ENCODE data around the gene CBL. TPM values are rescaled to one million over a fixed set of nuclear protein-coding genes. Genes with fewer than 3 reads are reported as not detected.

Gene CBL
- total RNA-seq, 1 experiment from 2014 or later: 52.7 TPM

- Mint-ChIP-seq H3K4me1 (ENCODE audit: low read depth, unreplicated experiment) (peaks cover 25% of the 10 kb centered on the region), H3K27me3 (ENCODE audit: insufficient read depth, unreplicated experiment) (no peaks in the 10 kb centered on the region), H3K27ac (ENCODE audit: unreplicated experiment) (no peak overlapping the region), H3K4me3 (ENCODE audit: unreplicated experiment) (no peak overlapping the region), H3K9me3 (ENCODE audit: unreplicated experiment) (no peaks in the 10 kb centered on the region), H3K36me3 (ENCODE audit: insufficient read depth, unreplicated experiment) (no peaks in the 10 kb centered on the region)
- CTCF ChIA-PET: no interaction called here
- Histone ChIP-seq H3K4me3 (ENCODE audit: low read depth, low read length) (no peak overlapping the region), H3K9me3 (no peaks in the 10 kb centered on the region), H3K36me3 (ENCODE audit: control insufficient read depth, insufficient read depth, low read length) (no peaks in the 10 kb centered on the region), H3K27me3 (replicated peaks; ENCODE audit: control insufficient read depth, insufficient read depth, low read length) (no peaks in the 10 kb centered on the region), H3K4me1 (peaks cover 30% of the 10 kb centered on the region)
- no TSS peak for BruUV-seq (replicated peaks)
- POLR2A ChIA-PET: interaction anchor here (0.6 kb wide), 1 partner anchor 94 kb away, joined by 4 read pairs; no protein-coding TSS in a partner anchor
- TF ChIP-seq CTCF (IDR thresholded peaks at IDR 0.05; ENCODE audit: insufficient read depth in 1 of 2, low read depth in 1 of 2, low read length in 1 of 2, severe bottlenecking in 1 of 2, unreplicated experiment in 1 of 2): no peak
- intact Hi-C loops (cut with micrococcal nuclease; ENCODE audit: unreplicated experiment): no loop called here
- DNase-seq: no peak
These were observed 18.8 kb upstream of the CBL start for GRCh38 chr11:119187123-119187892.

- H3K9me3 Mint-ChIP-seq (ENCODE audit: unreplicated experiment): no peaks in the 10 kb centered on the region
- CTCF ChIA-PET: no interaction called here
- intact Hi-C loops (cut with micrococcal nuclease; ENCODE audit: unreplicated experiment): no loop called here
- no peak overlapping the region for H3K27ac Mint-ChIP-seq (ENCODE audit: unreplicated experiment)
- H3K27me3 ChIP-seq (replicated peaks; ENCODE audit: control insufficient read depth, insufficient read depth, low read length): no peaks in the 10 kb centered on the region
- peaks cover 30% of the 10 kb centered on the region for H3K4me1 ChIP-seq
- H3K36me3 Mint-ChIP-seq (ENCODE audit: insufficient read depth, unreplicated experiment): no peaks in the 10 kb centered on the region
- DNase-seq: no peak
- H3K4me3 Mint-ChIP-seq (ENCODE audit: unreplicated experiment): no peak overlapping the region
- H3K4me3 ChIP-seq (ENCODE audit: low read depth, low read length): no peak overlapping the region
- H3K36me3 ChIP-seq (ENCODE audit: control insufficient read depth, insufficient read depth, low read length): no peaks in the 10 kb centered on the region
- POLR2A ChIA-PET: interaction anchor here (0.6 kb wide), 1 partner anchor 93 kb away, joined by 4 read pairs; no protein-coding TSS in a partner anchor
- H3K9me3 ChIP-seq: no peaks in the 10 kb centered on the region
- BruUV-seq (replicated peaks): no TSS peak
- H3K27me3 Mint-ChIP-seq (ENCODE audit: insufficient read depth, unreplicated experiment): no peaks in the 10 kb centered on the region
- TF ChIP-seq CTCF (IDR thresholded peaks at IDR 0.05; ENCODE audit: insufficient read depth in 1 of 2, low read depth in 1 of 2, low read length in 1 of 2, severe bottlenecking in 1 of 2, unreplicated experiment in 1 of 2): no peak
- H3K4me1 Mint-ChIP-seq (ENCODE audit: low read depth, unreplicated experiment): peaks cover 25% of the 10 kb centered on the region
These were observed 18.1 kb upstream of the CBL start for GRCh38 chr11:119188067-119188466.

- no peaks in the 10 kb centered on the region for H3K36me3 ChIP-seq (ENCODE audit: control insufficient read depth, insufficient read depth, low read length)
- H3K4me3 ChIP-seq (ENCODE audit: low read depth, low read length): no peak overlapping the region
- POLR2A ChIA-PET: no interaction called here
- intact Hi-C loops (cut with micrococcal nuclease; ENCODE audit: unreplicated experiment): no loop called here
- Mint-ChIP-seq H3K36me3 (ENCODE audit: insufficient read depth, unreplicated experiment) (no peaks in the 10 kb centered on the region), H3K9me3 (ENCODE audit: unreplicated experiment) (no peaks in the 10 kb centered on the region), H3K4me1 (ENCODE audit: low read depth, unreplicated experiment) (peaks cover 25% of the 10 kb centered on the region), H3K27me3 (ENCODE audit: insufficient read depth, unreplicated experiment) (no peaks in the 10 kb centered on the region), H3K4me3 (ENCODE audit: unreplicated experiment) (no peak overlapping the region), H3K27ac (ENCODE audit: unreplicated experiment) (peak overlapping the region; percentile 38)
- DNase-seq: no peak
- peaks cover 30% of the 10 kb centered on the region for H3K4me1 ChIP-seq
- H3K9me3 ChIP-seq: no peaks in the 10 kb centered on the region
- CTCF ChIA-PET: interaction anchor here (1.2 to 1.9 kb wide), 2 partner anchors 17 to 150 kb away, joined by 7 to 9 read pairs; partner anchors contain the start of gene CBL
- BruUV-seq (replicated peaks): no TSS peak
- no peaks in the 10 kb centered on the region for H3K27me3 ChIP-seq (replicated peaks; ENCODE audit: control insufficient read depth, insufficient read depth, low read length)
- no peak for TF ChIP-seq CTCF (IDR thresholded peaks at IDR 0.05; ENCODE audit: insufficient read depth in 1 of 2, low read depth in 1 of 2, low read length in 1 of 2, severe bottlenecking in 1 of 2, unreplicated experiment in 1 of 2)
These were observed 17.3 kb upstream of the CBL start for GRCh38 chr11:119188887-119189286.
